ENCODE data around the gene COASY. TPM values are rescaled to one million over a fixed set of nuclear protein-coding genes. Genes with fewer than 3 reads are reported as not detected.
A peak's percentile ranks its signal among the peaks of the same experiment; 100 is the strongest.

The COASY gene
- total RNA-seq, 4 donors from 2014 or later: 13.4 to 27.5 (median 22.4) TPM

- H3K27me3 ChIP-seq: no peaks in the 10 kb centered on the region
- H3K9me3 ChIP-seq: no peaks in the 10 kb centered on the region
- peaks cover 5 to 47% (median 24%) of the 10 kb centered on the region in 4 donors for H3K36me3 ChIP-seq
- DNase-seq (ENCODE audit: extremely low spot score): no peak
- TF ChIP-seq EP300 (IDR thresholded peaks at IDR 0.05) (no peak), POLR2AphosphoS5 (IDR thresholded peaks at IDR 0.05) (no peak), POLR2A (IDR thresholded peaks at IDR 0.05; ENCODE audit: low read depth) (no peak)
- TF ChIP-seq, protein P1, sequence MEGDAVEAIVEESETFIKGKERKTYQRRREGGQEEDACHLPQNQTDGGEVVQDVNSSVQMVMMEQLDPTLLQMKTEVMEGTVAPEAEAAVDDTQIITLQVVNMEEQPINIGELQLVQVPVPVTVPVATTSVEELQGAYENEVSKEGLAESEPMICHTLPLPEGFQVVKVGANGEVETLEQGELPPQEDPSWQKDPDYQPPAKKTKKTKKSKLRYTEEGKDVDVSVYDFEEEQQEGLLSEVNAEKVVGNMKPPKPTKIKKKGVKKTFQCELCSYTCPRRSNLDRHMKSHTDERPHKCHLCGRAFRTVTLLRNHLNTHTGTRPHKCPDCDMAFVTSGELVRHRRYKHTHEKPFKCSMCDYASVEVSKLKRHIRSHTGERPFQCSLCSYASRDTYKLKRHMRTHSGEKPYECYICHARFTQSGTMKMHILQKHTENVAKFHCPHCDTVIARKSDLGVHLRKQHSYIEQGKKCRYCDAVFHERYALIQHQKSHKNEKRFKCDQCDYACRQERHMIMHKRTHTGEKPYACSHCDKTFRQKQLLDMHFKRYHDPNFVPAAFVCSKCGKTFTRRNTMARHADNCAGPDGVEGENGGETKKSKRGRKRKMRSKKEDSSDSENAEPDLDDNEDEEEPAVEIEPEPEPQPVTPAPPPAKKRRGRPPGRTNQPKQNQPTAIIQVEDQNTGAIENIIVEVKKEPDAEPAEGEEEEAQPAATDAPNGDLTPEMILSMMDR (IDR thresholded peaks at IDR 0.05): no peak
- H3K4me1 ChIP-seq: peaks cover 72 to 95% (median 84%) of the 10 kb centered on the region in 4 donors
- H3K4me3 ChIP-seq: no peak overlapping the region
- 36% methylated on average over 4 of the region's 6 CpGs for WGBS
- peak overlapping the region; percentile 94 to 98 (median 96) for H3K27ac ChIP-seq (replicated peaks in 1 of 4)
- intact Hi-C loops (cut with DNase I): loop anchor here (5.0 kb wide), 2 partner anchors 92 to 197 kb away; no protein-coding TSS in a partner anchor
These were observed 43.0 kb upstream of the COASY start for GRCh38 chr17:42518755-42519545.

GRCh38 chr17:42519546-42520491, 42.1 kb upstream of the COASY start:
- 0% methylated on average over 7 of the region's 12 CpGs for whole genome bisulfite sequencing
- intact Hi-C loops (cut with DNase I): loop anchor here (5.0 kb wide), 2 partner anchors 93 to 198 kb away; no protein-coding TSS in a partner anchor
- peak overlapping the region; percentile 94 to 98 (median 96) for H3K27ac ChIP-seq (replicated peaks in 1 of 4)
- H3K4me1 ChIP-seq: peaks cover 74 to 93% (median 86%) of the 10 kb centered on the region in 4 donors
- H3K4me3 ChIP-seq: peak overlapping the region in 3 of 4 donors; percentile 2 to 23 (median 9)
- peaks cover 0 to 39% (median 16%) of the 10 kb centered on the region in 4 donors for H3K36me3 ChIP-seq
- DNase-seq (ENCODE audit: extremely low spot score): peak; percentile 98
- TF ChIP-seq POLR2AphosphoS5 (IDR thresholded peaks at IDR 0.05): peak in 1 of 2 donors; percentile 89
- TF ChIP-seq EP300 (IDR thresholded peaks at IDR 0.05): no peak
- TF ChIP-seq, protein P1 (IDR thresholded peaks at IDR 0.05): peak in 1 of 3 experiments; percentile 11
- peak; percentile 4 for TF ChIP-seq POLR2A (IDR thresholded peaks at IDR 0.05; ENCODE audit: low read depth)
- no peaks in the 10 kb centered on the region for H3K27me3 ChIP-seq
- no peaks in the 10 kb centered on the region for H3K9me3 ChIP-seq

GRCh38 chr17:42520540-42520951, 41.4 kb upstream of the COASY start:
- Histone ChIP-seq H3K9me3 (no peaks in the 10 kb centered on the region), H3K27ac (replicated peaks in 1 of 4) (peak overlapping the region; percentile 94 to 98 (median 96)), H3K27me3 (no peaks in the 10 kb centered on the region), H3K36me3 (peaks cover 0 to 33% (median 14%) of the 10 kb centered on the region in 4 donors), H3K4me3 (peak overlapping the region in 3 of 4 donors; percentile 2 to 23 (median 10)), H3K4me1 (peaks cover 74 to 95% (median 90%) of the 10 kb centered on the region in 4 donors)
- DNase-seq (ENCODE audit: extremely low spot score): no peak
- WGBS: 22% methylated on average over 9 of the region's 9 CpGs
- no peak for TF ChIP-seq POLR2A (IDR thresholded peaks at IDR 0.05; ENCODE audit: low read depth)
- no peak for TF ChIP-seq POLR2AphosphoS5 (IDR thresholded peaks at IDR 0.05)
- intact Hi-C loops (cut with DNase I): no loop called here

DNA sequence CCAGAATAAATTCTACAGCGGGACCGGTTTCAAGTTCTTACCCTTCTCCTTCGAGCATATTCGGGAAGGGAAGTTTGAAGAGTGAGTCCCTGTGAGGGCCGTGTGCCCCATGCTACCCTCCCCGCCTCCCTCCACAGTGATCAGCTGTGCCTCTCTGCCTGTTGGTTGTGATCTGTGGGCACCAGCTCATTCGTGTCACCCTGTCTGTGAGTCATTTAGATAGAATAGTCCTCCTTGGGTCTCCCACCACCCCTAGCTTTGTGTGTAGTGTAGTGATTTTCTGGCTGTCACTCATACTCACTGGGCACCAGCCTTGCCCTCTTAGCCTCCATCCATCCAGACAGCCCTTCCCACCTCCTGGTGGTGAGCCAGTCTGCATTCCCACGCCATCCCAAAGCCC, 40.9 kb upstream of the COASY start:
- peak overlapping the region; percentile 94 to 98 (median 96) for H3K27ac ChIP-seq (replicated peaks in 1 of 4)
- no peaks in the 10 kb centered on the region for H3K27me3 ChIP-seq
- no peak for DNase-seq (ENCODE audit: extremely low spot score)
- 37% methylated on average over 8 of the region's 8 CpGs for WGBS
- intact Hi-C loops (cut with DNase I): no loop called here
- peaks cover 0 to 28% (median 12%) of the 10 kb centered on the region in 4 donors for H3K36me3 ChIP-seq
- peaks cover 78 to 98% (median 92%) of the 10 kb centered on the region in 4 donors for H3K4me1 ChIP-seq
- peak overlapping the region in 1 of 4 donors; percentile 10 for H3K4me3 ChIP-seq
- H3K9me3 ChIP-seq: no peaks in the 10 kb centered on the region
- no peak for TF ChIP-seq POLR2A (IDR thresholded peaks at IDR 0.05; ENCODE audit: low read depth)
- TF ChIP-seq, protein P1 (IDR thresholded peaks at IDR 0.05): no peak
- no peak for TF ChIP-seq EP300 (IDR thresholded peaks at IDR 0.05)
- TF ChIP-seq POLR2AphosphoS5 (IDR thresholded peaks at IDR 0.05): no peak
